Loucy (cell line): ENCODE results near the gene ALB.

ENCODE experiments used
- H2AFZ ChIP-seq: fragments of 200-600 bp; sonication (generic); 2 replicates; pipeline ENCODE4 v1.6.0; 2016; ENCODE audit warnings: antibody characterized with exemption, mild to moderate bottlenecking, low read length, moderate library complexity
- H3F3A ChIP-seq: fragments of 200-600 bp; 2 replicates; pipeline ENCODE4 v1.6.0; 2016; ENCODE audit warnings: antibody characterized with exemption, low read depth, mild to moderate bottlenecking
- H3K27me3 ChIP-seq: fragments of 200-600 bp; sonication (generic); 2 replicates; pipeline ENCODE4 v1.6.1; 2014; ENCODE audit warnings: low read length, mild to moderate bottlenecking; ENCODE audit not compliant: insufficient read depth, poor library complexity, severe bottlenecking
- H3K36me3 ChIP-seq: fragments of 200-600 bp; sonication (generic); 2 replicates; pipeline ENCODE4 v1.6.1; 2016; ENCODE audit warnings: low read length; ENCODE audit not compliant: insufficient read depth
- H3K4me1 ChIP-seq: fragments of 200-600 bp; sonication (generic); 2 replicates; pipeline ENCODE4 v1.5.1; 2014; ENCODE audit warnings: low read length, mild to moderate bottlenecking; ENCODE audit not compliant: insufficient read depth, poor library complexity, severe bottlenecking
- H3K4me2 ChIP-seq: fragments of 200-600 bp; sonication (generic); 2 replicates; pipeline ENCODE4 v1.6.0; 2014; ENCODE audit warnings: antibody characterized with exemption, low read length, low read depth, mild to moderate bottlenecking; ENCODE audit not compliant: poor library complexity, severe bottlenecking
- H3K4me3 ChIP-seq: fragments of 200-600 bp; sonication (generic); 2 replicates; pipeline ENCODE4 v1.5.1; 2014; ENCODE audit warnings: low read length, mild to moderate bottlenecking, mixed read lengths; ENCODE audit not compliant: poor library complexity, severe bottlenecking
- H3K79me2 ChIP-seq: fragments of 200-600 bp; sonication (generic); 2 replicates; pipeline ENCODE4 v1.6.1; 2014; ENCODE audit warnings: low read length; ENCODE audit not compliant: insufficient read depth
- H3K9ac ChIP-seq: fragments of 200-600 bp; sonication (generic); 2 replicates; pipeline ENCODE4 v1.6.0; 2014; ENCODE audit warnings: mild to moderate bottlenecking, low read depth, low read length, moderate library complexity; ENCODE audit not compliant: poor library complexity, severe bottlenecking
- H3K9me2 ChIP-seq: fragments of 200-600 bp; sonication (generic); replicated peaks from 2 replicates; pipeline ENCODE4 v1.6.1; 2016; ENCODE audit warnings: low read depth, low read length, mixed read lengths
- H3K9me3 ChIP-seq: fragments of 200-600 bp; sonication (generic); 2 replicates; pipeline ENCODE4 v1.6.1; 2014; ENCODE audit warnings: mild to moderate bottlenecking, antibody characterized with exemption, low read length, low read depth; ENCODE audit not compliant: insufficient read depth
- H4K20me1 ChIP-seq: fragments of 200-600 bp; sonication (generic); 2 replicates; pipeline ENCODE4 v1.6.0; 2014; ENCODE audit warnings: antibody characterized with exemption, low read length, mild to moderate bottlenecking; ENCODE audit not compliant: insufficient read depth, poor library complexity, severe bottlenecking
- CTCF ChIP-seq: fragments of 200-600 bp; sonication (generic); conservative IDR thresholded peaks from 2 replicates; pipeline ENCODE4 v1.5.1; 2014; ENCODE audit warnings: mild to moderate bottlenecking, antibody characterized with exemption, low read length
- EZH2phosphoT487 ChIP-seq: fragments of 200-600 bp; IDR thresholded peaks from 2 replicates; pipeline ENCODE4 v1.6.1; 2018; ENCODE audit warnings: antibody characterized with exemption, mild to moderate bottlenecking, moderate library complexity, borderline replicate concordance

The ALB gene

GRCh38 chr4:73379946-73380345 is 24.1 kb upstream of the ALB start:
- no peaks in the 10 kb centered on the region for H3K27me3 ChIP-seq
- H3K9me2 ChIP-seq = no peaks in the 10 kb centered on the region
- no peaks in the 10 kb centered on the region for H3F3A ChIP-seq
- H3K36me3 ChIP-seq = no peaks in the 10 kb centered on the region
- no peaks in the 10 kb centered on the region for H3K79me2 ChIP-seq
- no peaks in the 10 kb centered on the region for H3K4me1 ChIP-seq
- no peaks in the 10 kb centered on the region for H3K9me3 ChIP-seq
- no peak overlapping the region for H2AFZ ChIP-seq
- no peak overlapping the region for H3K4me2 ChIP-seq
- H4K20me1 ChIP-seq = no peaks in the 10 kb centered on the region
- TF ChIP-seq CTCF (no peak), EZH2phosphoT487 (no peak)
- no peak overlapping the region for H3K4me3 ChIP-seq
- H3K9ac ChIP-seq = no peak overlapping the region

GRCh38 chr4:73381214-73381613 is 22.9 kb upstream of the ALB start:
- Histone ChIP-seq H3K9me2 (no peaks in the 10 kb centered on the region), H3K9ac (no peak overlapping the region), H3K36me3 (no peaks in the 10 kb centered on the region), H3K4me2 (no peak overlapping the region), H3F3A (no peaks in the 10 kb centered on the region), H3K4me1 (no peaks in the 10 kb centered on the region), H2AFZ (no peak overlapping the region), H4K20me1 (no peaks in the 10 kb centered on the region), H3K27me3 (no peaks in the 10 kb centered on the region), H3K79me2 (no peaks in the 10 kb centered on the region), H3K4me3 (no peak overlapping the region), H3K9me3 (no peaks in the 10 kb centered on the region)
- TF ChIP-seq CTCF (no peak), EZH2phosphoT487 (no peak)

GRCh38 chr4:73383452-73383851 is 20.6 kb upstream of the ALB start:
- H3K9me3 ChIP-seq = no peaks in the 10 kb centered on the region
- TF ChIP-seq EZH2phosphoT487 = no peak
- no peak overlapping the region for H2AFZ ChIP-seq
- H3K36me3 ChIP-seq = no peaks in the 10 kb centered on the region
- no peak overlapping the region for H3K4me3 ChIP-seq
- no peaks in the 10 kb centered on the region for H3K27me3 ChIP-seq
- H3F3A ChIP-seq = no peaks in the 10 kb centered on the region
- no peaks in the 10 kb centered on the region for H3K79me2 ChIP-seq
- no peaks in the 10 kb centered on the region for H3K9me2 ChIP-seq
- H3K4me2 ChIP-seq = no peak overlapping the region
- H3K9ac ChIP-seq = no peak overlapping the region
- H3K4me1 ChIP-seq = no peaks in the 10 kb centered on the region
- no peaks in the 10 kb centered on the region for H4K20me1 ChIP-seq

GRCh38 chr4:73387552-73387951 is 16.5 kb upstream of the ALB start:
- H3K9me3 ChIP-seq = no peaks in the 10 kb centered on the region
- H3K4me3 ChIP-seq = no peak overlapping the region
- no peaks in the 10 kb centered on the region for H3K4me1 ChIP-seq
- H3K9ac ChIP-seq = no peak overlapping the region
- H3K9me2 ChIP-seq = no peaks in the 10 kb centered on the region
- TF ChIP-seq EZH2phosphoT487 = no peak
- TF ChIP-seq CTCF = no peak
- no peaks in the 10 kb centered on the region for H3K36me3 ChIP-seq
- no peak overlapping the region for H2AFZ ChIP-seq
- no peaks in the 10 kb centered on the region for H3K79me2 ChIP-seq
- H4K20me1 ChIP-seq = no peaks in the 10 kb centered on the region
- no peak overlapping the region for H3K4me2 ChIP-seq
- H3F3A ChIP-seq = no peaks in the 10 kb centered on the region
- no peaks in the 10 kb centered on the region for H3K27me3 ChIP-seq
